ENCODE measurements around the gene BLM.

The BLM gene

GRCh38 chr15:90691982-90692773, 25.0 kb upstream of the BLM start:
- no peak for FAIRE-seq

GRCh38 chr15:90694987-90695386, 22.2 kb upstream of the BLM start:
- FAIRE-seq = no peak

GRCh38 chr15:90697175-90697574, 20.0 kb upstream of the BLM start:
- FAIRE-seq = no peak

GRCh38 chr15:90698629-90699028, 18.5 kb upstream of the BLM start:
- FAIRE-seq = no peak

- no peak for FAIRE-seq
Observed at GRCh38 chr15:90701048-90701447, 16.1 kb upstream of the BLM start.

- no peak for FAIRE-seq
Observed at GRCh38 chr15:90701880-90702630, 15.1 kb upstream of the BLM start.

GRCh38 chr15:90703455-90703854, 13.7 kb upstream of the BLM start:
- no peak for FAIRE-seq

GRCh38 chr15:90705212-90705611, 11.9 kb upstream of the BLM start:
- no peak for FAIRE-seq

GRCh38 chr15:90706394-90707327, 10.5 kb upstream of the BLM start:
- FAIRE-seq = no peak

- no peak for FAIRE-seq
Observed at GRCh38 chr15:90707489-90707888, 9.7 kb upstream of the BLM start.

- FAIRE-seq = no peak
Observed at GRCh38 chr15:90708516-90708915, 8.6 kb upstream of the BLM start.

GRCh38 chr15:90709278-90709677, 7.9 kb upstream of the BLM start:
- no peak for FAIRE-seq

GRCh38 chr15:90710436-90711027, 6.6 kb upstream of the BLM start:
- no peak for FAIRE-seq

- no peak for FAIRE-seq
Observed at GRCh38 chr15:90711418-90711824, 5.7 kb upstream of the BLM start.

GRCh38 chr15:90711842-90712241, 5.3 kb upstream of the BLM start:
- FAIRE-seq = no peak

GRCh38 chr15:90713081-90713480, 4.1 kb upstream of the BLM start:
- FAIRE-seq = no peak

GRCh38 chr15:90716317-90716975, 700 bp upstream of the BLM start:
- no peak for FAIRE-seq

- no peak for FAIRE-seq
Observed at GRCh38 chr15:90718232-90718631, 1.1 kb downstream of the BLM start.

- no peak for FAIRE-seq
Observed at GRCh38 chr15:90720131-90720530, 3.0 kb downstream of the BLM start.

GRCh38 chr15:90729261-90729660, 12.1 kb downstream of the BLM start:
- FAIRE-seq = no peak

GRCh38 chr15:90730290-90730689, 13.1 kb downstream of the BLM start:
- no peak for FAIRE-seq

GRCh38 chr15:90735923-90736322, 18.8 kb downstream of the BLM start:
- FAIRE-seq = no peak
